Breast epithelium (tissue), 3 donors: ENCODE results near the gene F2.

Experiments used
- POLR2A ChIP-seq: fragments of 450-650 bp; IDR thresholded peaks from one replicate; pipeline ENCODE4 v1.6.1; 2016; ENCODE audit warnings: antibody characterized with exemption, mild to moderate bottlenecking, moderate library complexity
- POLR2AphosphoS5 ChIP-seq, 3 donors: sonication (generic); formaldehyde crosslinking; IDR thresholded peaks; one replicate each; pipeline ENCODE4 v1.6.1; 2017; ENCODE audit warnings: antibody characterized with exemption in 3 of 3
- TF ChIP-seq, protein P1 (sequence below), 3 donors: fragments of 450-650 bp; IDR thresholded peaks; one replicate each; pipeline ENCODE4 v1.5.1; 2016 to 2017; ENCODE audit warnings: antibody characterized with exemption in 3 of 3, mild to moderate bottlenecking in 3 of 3, moderate library complexity in 3 of 3

DNA sequence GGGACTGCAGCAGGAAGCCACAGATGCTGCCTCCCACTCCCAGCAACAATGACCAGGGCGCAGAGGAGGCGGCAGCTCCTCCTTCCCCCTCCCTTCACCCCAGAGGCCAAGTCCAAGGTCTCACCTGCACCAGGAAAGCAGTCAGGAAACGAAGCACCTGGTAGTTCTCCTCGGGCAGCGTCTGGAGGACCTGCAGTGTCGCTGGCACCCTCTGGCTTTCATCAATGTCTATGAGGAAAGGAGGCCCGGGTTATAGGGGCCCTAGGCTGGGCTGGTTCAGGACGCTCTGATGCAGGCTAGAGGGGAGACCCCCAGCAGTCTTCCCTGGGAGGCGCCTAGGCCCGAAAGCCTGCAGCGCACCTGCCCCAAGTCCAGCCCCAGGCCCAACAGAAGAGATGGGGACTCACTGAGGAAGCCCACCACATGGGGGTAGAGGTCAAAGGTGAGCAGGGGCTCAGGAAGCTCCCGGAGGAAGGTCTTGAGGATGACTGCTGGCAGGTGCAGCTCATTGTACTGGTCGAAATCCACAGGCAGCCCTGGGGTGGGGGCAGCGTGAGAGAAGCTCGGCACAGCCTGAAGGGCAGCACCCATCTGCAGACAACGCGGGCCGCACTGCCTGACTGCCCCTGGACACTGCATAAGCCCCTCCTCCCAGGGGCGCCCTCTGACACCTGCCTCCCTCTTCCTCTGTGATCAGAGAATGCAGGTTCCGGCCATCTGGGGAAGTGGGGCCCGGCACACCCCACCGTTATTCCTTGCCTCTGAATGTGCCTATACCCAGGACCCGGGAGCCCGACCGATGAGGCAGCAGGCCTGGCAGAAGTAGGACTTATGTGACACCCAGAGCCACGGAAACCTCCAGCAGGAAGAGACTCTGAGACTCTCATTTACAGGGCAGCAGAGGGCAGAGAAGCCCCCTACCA lies 39.5 kb upstream of the F2 start:
- TF ChIP-seq, protein P1, sequence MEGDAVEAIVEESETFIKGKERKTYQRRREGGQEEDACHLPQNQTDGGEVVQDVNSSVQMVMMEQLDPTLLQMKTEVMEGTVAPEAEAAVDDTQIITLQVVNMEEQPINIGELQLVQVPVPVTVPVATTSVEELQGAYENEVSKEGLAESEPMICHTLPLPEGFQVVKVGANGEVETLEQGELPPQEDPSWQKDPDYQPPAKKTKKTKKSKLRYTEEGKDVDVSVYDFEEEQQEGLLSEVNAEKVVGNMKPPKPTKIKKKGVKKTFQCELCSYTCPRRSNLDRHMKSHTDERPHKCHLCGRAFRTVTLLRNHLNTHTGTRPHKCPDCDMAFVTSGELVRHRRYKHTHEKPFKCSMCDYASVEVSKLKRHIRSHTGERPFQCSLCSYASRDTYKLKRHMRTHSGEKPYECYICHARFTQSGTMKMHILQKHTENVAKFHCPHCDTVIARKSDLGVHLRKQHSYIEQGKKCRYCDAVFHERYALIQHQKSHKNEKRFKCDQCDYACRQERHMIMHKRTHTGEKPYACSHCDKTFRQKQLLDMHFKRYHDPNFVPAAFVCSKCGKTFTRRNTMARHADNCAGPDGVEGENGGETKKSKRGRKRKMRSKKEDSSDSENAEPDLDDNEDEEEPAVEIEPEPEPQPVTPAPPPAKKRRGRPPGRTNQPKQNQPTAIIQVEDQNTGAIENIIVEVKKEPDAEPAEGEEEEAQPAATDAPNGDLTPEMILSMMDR (IDR thresholded peaks at IDR 0.05) = no peak
- TF ChIP-seq POLR2AphosphoS5 (IDR thresholded peaks at IDR 0.05) (no peak), POLR2A (no peak)
